ENCODE data around the gene PGAM1. TPM values are rescaled to one million over a fixed set of nuclear protein-coding genes. Genes with fewer than 3 reads are reported as not detected.
A peak's percentile ranks its signal among the peaks of the same experiment; 100 is the strongest.

PGAM1 gene
- total RNA-seq (10 to 100 TPM; 50.7 to 55.5 TPM), total RNA-seq (22.7 to 477 (median 43.5) reads per million in 172 experiments)
- polyA plus RNA-seq (2013, experiment 1 of 2), result 152 TPM
- polyA plus RNA-seq (2013, experiment 2 of 2), result 145 TPM

DNA sequence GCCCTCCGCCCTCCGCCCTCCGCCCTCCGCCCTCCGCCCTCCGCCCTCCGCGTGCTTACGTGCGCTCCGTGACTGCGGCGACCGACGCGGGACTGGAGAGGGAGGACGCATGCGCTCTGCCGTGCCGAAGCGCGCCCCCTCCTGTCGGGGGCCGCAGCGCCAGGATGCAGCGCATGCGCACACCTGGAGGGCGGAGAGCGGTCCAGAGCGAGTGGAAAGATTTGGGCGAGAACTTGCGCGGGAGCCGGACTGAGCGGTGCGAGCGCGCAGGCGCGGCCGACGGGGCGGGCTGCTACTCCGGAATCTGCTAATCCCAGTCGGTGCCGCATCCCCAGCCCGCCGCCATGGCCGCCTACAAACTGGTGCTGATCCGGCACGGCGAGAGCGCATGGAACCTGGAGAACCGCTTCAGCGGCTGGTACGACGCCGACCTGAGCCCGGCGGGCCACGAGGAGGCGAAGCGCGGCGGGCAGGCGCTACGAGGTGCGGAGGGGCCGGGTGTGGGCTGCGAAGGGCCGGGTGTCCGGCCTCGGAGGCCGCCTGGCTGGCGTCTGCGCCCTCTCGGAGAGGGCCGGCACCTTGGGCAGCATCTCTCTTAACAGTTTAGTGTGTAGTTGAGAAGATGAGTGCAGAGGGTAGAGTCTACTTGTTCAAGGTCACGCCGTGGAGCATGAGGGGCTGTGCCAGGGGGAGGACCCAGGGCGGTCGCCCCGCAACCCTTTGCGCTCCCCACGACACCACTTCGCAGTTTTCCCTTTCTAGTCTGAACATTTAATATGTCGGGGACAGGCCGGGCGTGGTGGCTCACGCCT lies at the start of gene PGAM1:
TSS of gene PGAM1 (plus strand) at position 228 of the 812 bp plus-strand sequence. CDS start at position 345, 117 bp downstream.
- Histone ChIP-seq H3K4me3 (ENCODE audit: low read length) (peak within 1 kb of the TSS; percentile 78), H3K27me3 (ENCODE audit: control insufficient read depth in 1 of 2, insufficient read depth in 2 of 2, low read length in 2 of 2) (no peaks in the 10 kb centered on the region), H3K9me3 (ENCODE audit: control insufficient read depth in 1 of 2, insufficient read depth in 1 of 2, low read length in 2 of 2) (no peaks in the 10 kb centered on the region), H3K27ac (ENCODE audit: low read depth in 1 of 2, low read length in 2 of 2) (peak within 1 kb of the TSS; percentile 75 to 85), H3K4me1 (ENCODE audit: insufficient read depth, low read length) (peaks cover 43% of the 10 kb centered on the region), H3K36me3 (ENCODE audit: insufficient read depth, low read length) (peaks cover 16% of the 10 kb centered on the region)
- Mint-ChIP-seq H3K27ac (peak within 1 kb of the TSS; percentile 89), H3K4me3 (peak within 1 kb of the TSS; percentile 95), H3K4me1 (ENCODE audit: low read depth) (peaks cover 46% of the 10 kb centered on the region), H3K9me3 (no peaks in the 10 kb centered on the region), H3K27me3 (no peaks in the 10 kb centered on the region), H3K36me3 (ENCODE audit: low read depth) (peaks cover 40% of the 10 kb centered on the region)
- TF ChIP-seq, protein P1, sequence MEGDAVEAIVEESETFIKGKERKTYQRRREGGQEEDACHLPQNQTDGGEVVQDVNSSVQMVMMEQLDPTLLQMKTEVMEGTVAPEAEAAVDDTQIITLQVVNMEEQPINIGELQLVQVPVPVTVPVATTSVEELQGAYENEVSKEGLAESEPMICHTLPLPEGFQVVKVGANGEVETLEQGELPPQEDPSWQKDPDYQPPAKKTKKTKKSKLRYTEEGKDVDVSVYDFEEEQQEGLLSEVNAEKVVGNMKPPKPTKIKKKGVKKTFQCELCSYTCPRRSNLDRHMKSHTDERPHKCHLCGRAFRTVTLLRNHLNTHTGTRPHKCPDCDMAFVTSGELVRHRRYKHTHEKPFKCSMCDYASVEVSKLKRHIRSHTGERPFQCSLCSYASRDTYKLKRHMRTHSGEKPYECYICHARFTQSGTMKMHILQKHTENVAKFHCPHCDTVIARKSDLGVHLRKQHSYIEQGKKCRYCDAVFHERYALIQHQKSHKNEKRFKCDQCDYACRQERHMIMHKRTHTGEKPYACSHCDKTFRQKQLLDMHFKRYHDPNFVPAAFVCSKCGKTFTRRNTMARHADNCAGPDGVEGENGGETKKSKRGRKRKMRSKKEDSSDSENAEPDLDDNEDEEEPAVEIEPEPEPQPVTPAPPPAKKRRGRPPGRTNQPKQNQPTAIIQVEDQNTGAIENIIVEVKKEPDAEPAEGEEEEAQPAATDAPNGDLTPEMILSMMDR (IDR thresholded peaks at IDR 0.05), result peak; percentile 64
- ChIA-PET POLR2A (no interaction called here), CTCF (no interaction called here)
- intact Hi-C loops (cut with DNase I, micrococcal nuclease), result loop anchor here (1.0 to 10.0 kb wide), 7 partner anchors 19 to 709 kb away; partner anchors contain the start of genes EXOSC1 (in 1 of the 2), R3HCC1L (in 1 of the 2), RRP12 (in 1 of the 2) and ZDHHC16 (in 1 of the 2)
- DNase-seq, result peak; percentile 90 to 99 (median 94)
- peak; percentile 82 for ATAC-seq (ENCODE audit: poor library complexity)

DNA sequence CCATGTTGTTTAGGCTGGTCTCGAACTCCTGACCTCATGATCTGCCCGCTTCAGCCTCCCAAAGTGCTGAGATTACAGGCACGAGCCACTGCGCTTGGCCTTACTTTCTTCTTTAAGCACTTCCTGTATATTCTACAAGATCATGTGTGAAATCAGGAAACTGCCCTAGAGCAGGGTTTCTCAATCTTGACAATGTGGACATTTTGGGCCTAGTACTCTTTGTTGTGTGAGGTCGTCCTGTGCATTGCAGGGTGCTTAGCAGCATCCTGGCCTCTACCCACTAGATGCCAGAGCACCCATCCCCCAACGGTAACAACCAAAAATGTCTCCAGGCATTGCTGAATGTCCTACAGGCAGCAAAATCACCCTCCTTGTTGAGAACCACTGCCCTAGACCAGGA lies 49.6 kb upstream of the PGAM1 start:
- no peaks in the 10 kb centered on the region for H3K4me1 ChIP-seq (ENCODE audit: insufficient read depth, low read length)

DNA sequence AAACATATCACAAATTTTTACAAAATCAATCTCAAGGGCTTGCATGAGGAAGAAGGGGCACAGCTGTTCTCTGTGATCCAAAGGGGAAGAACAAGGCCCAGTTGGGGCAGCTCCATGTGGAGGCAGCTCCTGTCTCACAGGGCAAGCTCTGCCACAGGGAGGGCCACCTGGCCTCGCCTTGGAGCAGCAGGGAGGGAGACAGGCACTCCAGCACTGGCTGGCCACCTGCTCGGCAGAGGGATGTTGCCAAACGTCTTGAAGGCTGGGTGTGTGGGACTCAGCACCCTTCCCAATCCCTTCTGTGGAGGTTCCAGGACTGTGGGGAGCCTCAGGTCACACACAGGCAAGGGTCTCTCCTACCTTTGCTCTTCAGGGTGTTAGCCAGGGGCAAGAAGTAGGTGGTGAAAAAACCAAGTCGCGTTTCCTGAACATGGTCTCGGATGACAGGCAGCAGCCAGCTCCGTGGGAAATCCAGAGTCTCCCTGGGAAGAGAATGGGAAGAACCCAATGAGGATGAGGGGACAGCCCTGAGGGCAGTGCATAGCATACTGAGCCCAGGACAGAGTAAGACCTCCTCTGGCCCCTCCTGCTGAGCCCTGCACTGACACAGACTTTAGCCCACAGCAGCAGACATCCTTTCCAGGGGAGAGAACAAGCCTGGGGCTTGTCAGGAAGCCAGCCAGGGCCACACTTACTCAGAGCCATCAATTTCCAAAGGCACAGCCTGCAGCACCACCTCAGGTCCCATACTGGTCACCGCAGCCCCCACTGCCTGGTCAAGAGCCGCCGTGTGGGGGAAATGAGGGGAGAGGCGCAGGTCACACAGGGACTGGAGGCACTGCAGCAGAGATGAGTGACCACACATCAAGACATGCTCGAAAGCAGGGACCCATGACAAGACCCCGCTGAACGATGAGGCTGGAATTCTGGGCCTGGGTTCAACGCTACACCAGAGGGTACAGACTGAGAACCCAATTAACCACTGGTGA lies 46.8 kb upstream of the PGAM1 start:
- Histone ChIP-seq H3K27me3 (ENCODE audit: control insufficient read depth in 1 of 2, insufficient read depth in 2 of 2, low read length in 2 of 2) (no peaks in the 10 kb centered on the region), H3K4me1 (ENCODE audit: insufficient read depth, low read length) (no peaks in the 10 kb centered on the region), H3K36me3 (ENCODE audit: insufficient read depth, low read length) (peaks cover 51% of the 10 kb centered on the region), H3K9me3 (ENCODE audit: control insufficient read depth in 1 of 2, insufficient read depth in 1 of 2, low read length in 2 of 2) (no peaks in the 10 kb centered on the region), H3K27ac (ENCODE audit: low read depth in 1 of 2, low read length in 2 of 2) (no peak overlapping the region), H3K4me3 (ENCODE audit: low read length) (no peak overlapping the region)
- no peak for ATAC-seq (ENCODE audit: poor library complexity)
- ChIA-PET POLR2A (no interaction called here), CTCF (no interaction called here)
- peaks cover 44% of the 10 kb centered on the region for H3K36me3 Mint-ChIP-seq (ENCODE audit: low read depth)
- H3K9me3 Mint-ChIP-seq, result no peaks in the 10 kb centered on the region
- TF ChIP-seq, protein P1 (IDR thresholded peaks at IDR 0.05), result no peak
- H3K4me1 Mint-ChIP-seq (ENCODE audit: low read depth), result no peaks in the 10 kb centered on the region
- intact Hi-C loops (cut with DNase I, micrococcal nuclease), result no loop called here
- no peak for DNase-seq
- no peak overlapping the region for H3K4me3 Mint-ChIP-seq
- no peaks in the 10 kb centered on the region for H3K27me3 Mint-ChIP-seq
- no peak overlapping the region for H3K27ac Mint-ChIP-seq

More for the DNA sequence above, 49.6 kb upstream of the PGAM1 start:
- DNase-seq (peak in 2 of 14 experiments; percentile 8 to 30), ATAC-seq (ENCODE audit: poor library complexity) (no peak)
- no peaks in the 10 kb centered on the region for H3K9me3 Mint-ChIP-seq
- H3K27ac Mint-ChIP-seq, result no peak overlapping the region
- Histone ChIP-seq H3K36me3 (ENCODE audit: insufficient read depth, low read length) (peaks cover 62% of the 10 kb centered on the region), H3K9me3 (ENCODE audit: control insufficient read depth in 1 of 2, insufficient read depth in 1 of 2, low read length in 2 of 2) (no peaks in the 10 kb centered on the region), H3K27ac (ENCODE audit: low read depth in 1 of 2, low read length in 2 of 2) (no peak overlapping the region), H3K27me3 (ENCODE audit: control insufficient read depth in 1 of 2, insufficient read depth in 2 of 2, low read length in 2 of 2) (no peaks in the 10 kb centered on the region), H3K4me3 (ENCODE audit: low read length) (no peak overlapping the region)
- ChIA-PET POLR2A (no interaction called here), CTCF (no interaction called here)
- H3K4me1 Mint-ChIP-seq (ENCODE audit: low read depth), result no peaks in the 10 kb centered on the region
- no peaks in the 10 kb centered on the region for H3K27me3 Mint-ChIP-seq
- H3K4me3 Mint-ChIP-seq, result no peak overlapping the region
- H3K36me3 Mint-ChIP-seq (ENCODE audit: low read depth), result peaks cover 50% of the 10 kb centered on the region
- TF ChIP-seq, protein P1 (IDR thresholded peaks at IDR 0.05), result no peak
- intact Hi-C loops (cut with DNase I, micrococcal nuclease), result no loop called here
